Measurements from ENCODE around the gene MALT1. TPM values are rescaled to one million over a fixed set of nuclear protein-coding genes. Genes with fewer than 3 reads are reported as not detected.

Gene MALT1
- total RNA-seq, 1 donor from 2014 or later = 29.7 TPM

DNA sequence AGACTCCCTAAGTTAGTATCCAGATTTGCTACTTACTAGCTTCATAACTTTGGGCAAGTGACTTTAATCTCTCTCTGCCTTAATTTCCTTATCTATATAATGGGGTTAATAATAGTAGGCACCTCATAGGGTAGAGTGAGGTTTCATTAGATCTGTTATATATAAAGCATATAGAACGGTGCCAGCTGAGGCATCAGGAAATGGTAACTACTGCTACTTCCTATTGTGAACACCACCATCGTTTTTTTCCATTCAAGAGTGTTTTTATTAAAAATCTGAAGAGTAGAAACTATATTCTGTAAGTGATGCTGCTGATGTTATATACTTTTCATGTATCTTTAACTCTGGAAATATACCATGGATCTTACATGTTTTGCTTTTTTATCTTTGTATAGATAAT is 44.3 kb downstream of the MALT1 start:
- no peaks in the 10 kb centered on the region for H3K9me3 Mint-ChIP-seq
- H3K4me3 Mint-ChIP-seq = no peak overlapping the region
- peaks cover 24% of the 10 kb centered on the region for H3K36me3 Mint-ChIP-seq
- DNase-seq (ENCODE audit: extremely low spot score, unreplicated experiment) = no peak
- no peak overlapping the region for H3K27ac Mint-ChIP-seq
- H3K4me1 Mint-ChIP-seq (ENCODE audit: unreplicated experiment) = no peaks in the 10 kb centered on the region
- H3K27me3 Mint-ChIP-seq = no peaks in the 10 kb centered on the region
- TF ChIP-seq, protein P1, sequence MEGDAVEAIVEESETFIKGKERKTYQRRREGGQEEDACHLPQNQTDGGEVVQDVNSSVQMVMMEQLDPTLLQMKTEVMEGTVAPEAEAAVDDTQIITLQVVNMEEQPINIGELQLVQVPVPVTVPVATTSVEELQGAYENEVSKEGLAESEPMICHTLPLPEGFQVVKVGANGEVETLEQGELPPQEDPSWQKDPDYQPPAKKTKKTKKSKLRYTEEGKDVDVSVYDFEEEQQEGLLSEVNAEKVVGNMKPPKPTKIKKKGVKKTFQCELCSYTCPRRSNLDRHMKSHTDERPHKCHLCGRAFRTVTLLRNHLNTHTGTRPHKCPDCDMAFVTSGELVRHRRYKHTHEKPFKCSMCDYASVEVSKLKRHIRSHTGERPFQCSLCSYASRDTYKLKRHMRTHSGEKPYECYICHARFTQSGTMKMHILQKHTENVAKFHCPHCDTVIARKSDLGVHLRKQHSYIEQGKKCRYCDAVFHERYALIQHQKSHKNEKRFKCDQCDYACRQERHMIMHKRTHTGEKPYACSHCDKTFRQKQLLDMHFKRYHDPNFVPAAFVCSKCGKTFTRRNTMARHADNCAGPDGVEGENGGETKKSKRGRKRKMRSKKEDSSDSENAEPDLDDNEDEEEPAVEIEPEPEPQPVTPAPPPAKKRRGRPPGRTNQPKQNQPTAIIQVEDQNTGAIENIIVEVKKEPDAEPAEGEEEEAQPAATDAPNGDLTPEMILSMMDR (conservative IDR thresholded peaks at IDR 0.05) = no peak

DNA sequence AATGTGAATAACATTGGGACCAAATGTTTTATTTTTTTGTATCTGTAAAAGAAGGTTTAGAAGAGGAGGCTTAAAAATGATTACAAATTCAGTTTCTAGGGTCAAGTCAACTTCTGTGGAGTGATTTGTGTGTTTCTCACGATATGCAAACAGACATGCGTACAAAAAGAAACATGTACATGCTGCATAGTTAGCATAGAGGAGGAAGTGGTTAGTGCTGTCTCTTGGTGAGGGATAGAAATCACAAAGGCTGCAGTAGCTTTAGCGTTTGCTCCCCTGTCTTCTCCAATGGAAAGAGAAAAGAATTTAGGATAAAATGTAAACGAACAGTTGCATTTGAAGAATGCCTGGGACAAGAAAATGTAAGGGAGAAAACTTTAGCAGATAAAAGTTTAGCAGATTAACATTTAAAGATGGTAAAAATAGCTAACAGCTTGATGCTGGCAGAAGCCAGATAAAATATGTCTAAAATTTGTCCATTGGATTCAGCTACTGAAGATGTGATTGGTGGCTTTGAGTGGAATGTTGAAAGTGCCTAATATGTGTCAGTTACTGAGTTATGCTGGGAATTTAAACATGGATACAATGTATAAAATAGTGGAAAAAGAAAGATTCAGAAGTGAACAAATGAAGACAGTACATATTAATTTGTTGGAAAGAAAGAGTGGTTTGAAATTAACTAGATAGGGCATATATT is 44.9 kb downstream of the MALT1 start:
- H3K4me3 Mint-ChIP-seq = no peak overlapping the region
- no peaks in the 10 kb centered on the region for H3K9me3 Mint-ChIP-seq
- H3K27ac Mint-ChIP-seq = no peak overlapping the region
- DNase-seq (ENCODE audit: extremely low spot score, unreplicated experiment) = no peak
- no peaks in the 10 kb centered on the region for H3K27me3 Mint-ChIP-seq
- TF ChIP-seq, protein P1 (conservative IDR thresholded peaks at IDR 0.05) = no peak
- H3K4me1 Mint-ChIP-seq (ENCODE audit: unreplicated experiment) = no peaks in the 10 kb centered on the region
- H3K36me3 Mint-ChIP-seq = peaks cover 23% of the 10 kb centered on the region

DNA sequence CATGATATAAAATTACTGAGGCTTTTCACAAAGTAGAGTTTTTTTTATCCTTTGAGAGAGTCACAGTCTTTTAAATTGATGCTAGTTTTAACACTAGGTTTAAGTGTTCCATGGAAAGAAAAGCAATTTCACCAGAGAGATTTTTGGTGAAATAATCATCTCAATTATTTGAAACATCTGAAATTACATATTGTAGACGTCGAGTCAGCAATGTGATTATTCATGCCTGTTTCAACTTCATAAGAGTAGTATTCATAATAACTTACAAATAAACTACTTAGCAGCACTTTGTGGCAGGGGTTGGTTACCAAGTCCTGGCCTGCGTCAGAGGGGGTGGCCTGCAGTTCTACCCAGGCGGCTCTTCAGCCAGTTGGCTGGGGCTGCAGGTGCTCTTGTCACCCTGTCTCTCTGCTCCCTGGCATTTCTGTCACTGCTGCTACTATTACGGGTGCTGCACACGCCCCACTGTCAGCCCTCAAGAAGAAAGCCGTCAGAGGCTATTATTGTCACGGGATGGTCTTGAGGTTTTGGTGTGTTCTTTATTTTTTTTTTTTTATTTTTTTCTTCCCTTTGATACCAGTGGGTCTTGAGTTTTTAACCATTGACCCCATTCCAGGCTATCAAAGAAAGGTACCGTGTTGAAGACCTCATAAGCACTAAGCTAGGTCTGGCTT is 50.4 kb downstream of the MALT1 start:
- Mint-ChIP-seq H3K27ac (no peak overlapping the region), H3K36me3 (peaks cover 17% of the 10 kb centered on the region)

DNA sequence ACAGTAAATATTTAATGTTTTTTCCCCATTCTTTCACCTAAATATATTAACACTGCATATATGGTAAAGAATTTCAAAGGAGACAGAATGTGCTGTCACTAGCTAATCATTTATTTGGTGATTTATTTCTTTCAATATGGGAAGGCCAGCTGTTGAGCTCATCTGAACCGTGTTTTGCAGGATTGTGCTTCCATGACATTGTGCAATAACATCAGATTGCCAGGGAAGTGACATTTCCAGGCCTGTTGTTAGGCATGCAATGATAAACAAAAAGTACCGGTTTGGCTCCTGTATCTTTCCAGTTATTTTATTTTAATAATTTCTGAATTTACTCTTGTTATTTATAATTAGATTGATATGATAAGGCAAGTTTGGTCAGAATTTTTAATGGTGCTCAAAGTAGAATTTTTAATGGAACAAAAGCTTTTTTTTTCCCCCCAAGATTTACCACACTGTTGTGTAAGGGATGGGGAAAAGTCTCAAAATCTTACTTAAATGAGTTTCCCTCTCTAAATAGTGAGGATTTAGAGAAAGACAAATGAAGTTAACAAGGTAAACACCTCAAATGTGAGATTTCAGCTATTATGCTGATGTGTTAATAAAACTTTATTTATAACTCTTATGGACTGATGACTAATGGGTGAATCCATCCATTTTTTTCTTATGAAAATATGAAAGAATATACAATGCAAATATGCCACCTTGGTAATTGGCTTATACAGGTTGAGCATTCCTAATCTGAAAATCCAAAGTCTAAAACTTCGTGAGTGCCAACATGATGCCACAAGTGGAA is 52.7 kb downstream of the MALT1 start:
- peaks cover 25% of the 10 kb centered on the region for H3K36me3 Mint-ChIP-seq
- TF ChIP-seq, protein P1 (conservative IDR thresholded peaks at IDR 0.05) = no peak
- no peaks in the 10 kb centered on the region for H3K9me3 Mint-ChIP-seq
- no peak overlapping the region for H3K27ac Mint-ChIP-seq
- H3K4me1 Mint-ChIP-seq (ENCODE audit: unreplicated experiment) = peaks cover 8% of the 10 kb centered on the region
- no peaks in the 10 kb centered on the region for H3K27me3 Mint-ChIP-seq
- no peak overlapping the region for H3K4me3 Mint-ChIP-seq
- no peak for DNase-seq (ENCODE audit: extremely low spot score, unreplicated experiment)

More for the DNA sequence above, 50.4 kb downstream of the MALT1 start:
- TF ChIP-seq, protein P1 (conservative IDR thresholded peaks at IDR 0.05) = no peak
- Mint-ChIP-seq H3K9me3 (no peaks in the 10 kb centered on the region), H3K4me3 (no peak overlapping the region), H3K4me1 (ENCODE audit: unreplicated experiment) (peaks cover 7% of the 10 kb centered on the region), H3K27me3 (no peaks in the 10 kb centered on the region)
- no peak for DNase-seq (ENCODE audit: extremely low spot score, unreplicated experiment)

DNA sequence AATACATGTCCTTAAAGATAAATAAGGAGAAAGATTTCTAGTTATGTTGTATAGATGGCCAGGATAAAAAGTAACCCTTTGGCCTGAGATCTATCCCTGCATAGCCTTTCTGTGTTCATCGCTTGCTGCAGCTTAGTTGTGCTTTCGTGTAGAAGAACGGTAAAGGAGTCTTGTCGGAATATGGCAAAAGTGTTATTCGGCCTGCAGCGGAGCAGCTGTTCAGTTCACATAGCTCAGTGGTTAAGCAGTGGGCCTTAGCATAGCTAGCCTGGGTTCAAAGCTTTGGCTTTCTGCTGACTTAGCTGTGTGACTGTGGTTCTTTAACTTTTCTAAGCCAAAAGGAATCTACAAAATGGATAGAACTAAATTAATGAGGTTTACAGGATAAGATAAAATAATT is 55.4 kb downstream of the MALT1 start:
- H3K27ac Mint-ChIP-seq = no peak overlapping the region
- no peak overlapping the region for H3K4me3 Mint-ChIP-seq
- TF ChIP-seq, protein P1 (conservative IDR thresholded peaks at IDR 0.05) = no peak
- H3K36me3 Mint-ChIP-seq = peaks cover 25% of the 10 kb centered on the region
- DNase-seq (ENCODE audit: extremely low spot score, unreplicated experiment) = no peak
- H3K27me3 Mint-ChIP-seq = no peaks in the 10 kb centered on the region
- peaks cover 8% of the 10 kb centered on the region for H3K4me1 Mint-ChIP-seq (ENCODE audit: unreplicated experiment)
- no peaks in the 10 kb centered on the region for H3K9me3 Mint-ChIP-seq

All from type B pancreatic cell (in vitro differentiated cells).